Measurements from ENCODE around the gene ADCK1. TPM values are rescaled to one million over a fixed set of nuclear protein-coding genes. Genes with fewer than 3 reads are reported as not detected.
A peak's percentile ranks its signal among the peaks of the same experiment; 100 is the strongest.

The ADCK1 gene
- total RNA-seq, 1 donor from 2014 or later: 8.7 TPM

DNA sequence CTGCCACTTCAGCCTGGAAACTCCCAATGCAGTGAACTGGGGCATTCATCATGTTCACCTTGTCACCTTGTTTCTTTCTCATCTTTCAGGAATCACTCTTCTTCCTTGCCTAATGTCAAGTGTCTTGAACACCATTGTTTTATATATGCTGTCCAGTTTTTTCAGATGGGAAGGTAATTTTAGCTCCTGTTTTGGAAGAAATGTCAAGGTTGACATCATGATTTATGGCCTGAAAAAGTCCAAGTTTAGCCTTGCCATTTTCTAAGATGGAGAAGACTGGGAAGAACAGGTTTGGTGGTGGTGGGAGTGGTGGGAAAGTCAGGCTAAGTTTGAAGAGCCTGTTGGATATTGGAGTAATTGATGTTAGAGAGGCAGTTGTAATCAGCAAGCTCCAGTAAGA is 54.0 kb downstream of the ADCK1 start:
- no peak for ATAC-seq
- intact Hi-C loops (cut with DNase I): no loop called here
- DNase-seq (ENCODE audit: missing footprints): no peak

DNA sequence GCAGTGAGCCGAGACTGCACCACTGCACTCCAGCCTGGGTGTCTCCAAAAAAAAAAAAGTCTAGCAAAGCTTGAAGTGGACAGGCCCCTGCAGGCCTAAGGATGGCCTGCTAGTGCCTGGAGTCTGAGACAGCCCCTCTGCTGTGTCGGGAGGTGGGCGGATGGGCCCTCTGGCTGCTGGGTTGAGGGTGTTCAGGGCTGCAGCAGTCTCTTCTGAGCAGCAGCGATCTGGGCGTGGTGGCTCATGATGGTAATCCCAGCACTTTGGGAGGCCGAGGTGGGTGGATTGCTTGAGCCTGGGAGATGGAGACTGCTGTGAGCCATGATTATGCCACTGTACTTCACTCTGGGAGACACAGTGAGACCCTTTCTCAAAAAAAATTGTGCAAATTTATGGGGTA is 57.0 kb downstream of the ADCK1 start:
- intact Hi-C loops (cut with DNase I): no loop called here
- no peak for DNase-seq (ENCODE audit: missing footprints)
- ATAC-seq: no peak

DNA sequence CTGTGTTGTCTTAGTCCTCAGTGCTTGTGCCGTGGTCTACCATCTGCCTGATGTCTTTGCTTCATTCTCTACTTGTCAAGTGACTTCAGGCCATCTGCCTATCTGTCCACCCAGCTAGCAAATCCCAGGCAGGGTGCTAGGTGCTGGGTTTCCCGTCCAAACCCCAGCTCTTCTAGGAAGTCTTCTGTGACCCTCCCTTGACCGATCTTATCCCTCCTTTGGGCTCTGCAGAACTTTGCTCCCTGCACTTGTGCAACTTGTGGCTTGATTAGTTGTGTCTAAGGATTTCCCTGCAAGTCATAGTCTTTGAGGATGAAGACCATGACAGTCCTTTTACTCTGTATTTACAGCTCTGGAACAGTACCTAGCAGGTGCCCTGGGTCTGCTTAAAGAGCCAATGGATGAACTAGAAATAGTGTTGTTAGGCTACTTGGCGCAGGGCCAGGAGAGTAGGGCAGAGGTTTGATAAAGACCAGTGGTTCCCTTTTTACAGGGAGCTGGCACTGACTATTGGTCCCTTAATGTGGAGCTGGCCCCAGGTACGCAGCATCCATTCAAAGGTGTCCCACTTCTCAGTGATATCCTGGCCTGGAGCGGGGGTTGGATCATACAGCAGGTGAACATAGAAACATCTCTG is 60.1 kb downstream of the ADCK1 start:
- DNase-seq (ENCODE audit: missing footprints) (no peak), ATAC-seq (no peak)
- intact Hi-C loops (cut with DNase I): loop anchor here (5.0 kb wide), 2 partner anchors 132 to 707 kb away; no protein-coding TSS in a partner anchor

DNA sequence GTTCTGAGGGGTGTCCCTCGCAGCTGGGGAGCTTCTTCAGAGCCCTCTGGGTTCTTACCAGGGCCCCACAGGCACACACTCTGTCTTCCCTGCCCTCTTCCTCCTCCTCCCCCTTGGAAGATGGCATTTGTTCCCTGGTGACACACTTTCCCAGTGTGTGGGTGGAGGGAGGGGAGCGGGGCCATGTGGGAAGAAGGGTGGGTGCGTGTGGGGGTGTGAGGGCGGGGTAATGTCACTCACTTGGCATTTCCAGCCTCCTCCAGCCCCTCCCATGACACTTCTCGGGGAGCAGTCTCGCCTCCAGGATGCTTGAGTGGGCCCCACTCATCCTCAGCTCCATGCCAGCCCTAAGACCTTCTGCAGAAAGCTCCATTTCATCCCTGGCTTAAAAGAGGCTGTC is 61.3 kb downstream of the ADCK1 start:
- ATAC-seq: no peak
- no peak for DNase-seq (ENCODE audit: missing footprints)
- intact Hi-C loops (cut with DNase I): loop anchor here (5.0 kb wide), 2 partner anchors 131 to 706 kb away; no protein-coding TSS in a partner anchor

DNA sequence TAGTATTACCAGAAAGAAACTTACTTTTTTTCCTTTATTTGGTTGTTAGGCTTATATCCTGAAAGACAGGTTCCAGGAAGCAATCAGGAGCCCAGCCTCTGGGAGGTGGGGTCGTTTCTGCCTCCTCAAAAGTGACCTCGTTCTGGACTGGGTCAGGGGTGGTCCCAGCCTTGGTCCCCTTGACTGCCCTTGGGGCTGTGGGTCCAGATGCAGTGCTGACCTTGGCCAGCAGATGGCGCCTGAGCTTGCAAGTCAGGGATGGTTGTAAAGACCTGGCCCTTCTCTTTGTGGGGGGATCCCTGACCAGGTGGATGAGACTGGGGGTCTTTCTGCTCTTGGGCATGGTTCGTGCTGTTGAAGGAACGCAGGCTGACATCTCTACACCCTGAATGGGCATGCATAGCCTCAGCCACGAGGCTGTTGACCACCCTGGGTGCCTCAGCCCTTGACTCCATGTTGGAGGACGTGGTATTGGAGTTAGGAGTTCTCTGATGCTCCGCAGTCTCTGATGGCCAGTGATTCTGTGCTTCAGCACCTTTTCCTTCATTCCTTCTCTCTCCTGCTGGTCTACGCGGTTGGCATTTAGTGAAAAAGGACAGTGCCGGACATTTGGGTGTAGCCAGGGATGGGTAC is 62.4 kb downstream of the ADCK1 start:
- intact Hi-C loops (cut with DNase I): loop anchor here (5.0 kb wide), 2 partner anchors 130 to 705 kb away; no protein-coding TSS in a partner anchor
- DNase-seq (ENCODE audit: missing footprints) (peak; percentile 85), ATAC-seq (peak; percentile 74)

DNA sequence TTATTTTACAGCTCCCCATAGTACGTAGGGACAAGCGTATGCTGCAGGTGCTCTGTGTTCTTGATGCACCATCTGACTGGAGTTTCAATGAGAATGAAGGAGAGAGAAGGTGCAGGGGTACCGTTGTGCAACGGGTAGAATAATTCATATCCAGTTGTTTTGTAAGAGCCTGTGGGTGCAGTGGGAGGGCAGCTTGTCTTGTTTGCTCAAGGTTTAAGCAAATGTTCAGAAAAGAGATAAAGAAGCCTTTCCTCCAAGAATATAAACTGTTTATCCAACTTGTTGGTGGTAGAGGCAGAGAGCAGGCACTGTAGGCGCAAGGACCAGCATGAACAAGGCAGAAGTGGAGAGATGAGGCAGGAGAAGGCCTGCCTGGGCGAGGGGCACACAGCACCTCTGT is 64.2 kb downstream of the ADCK1 start:
- DNase-seq (ENCODE audit: missing footprints) (no peak), ATAC-seq (no peak)
- intact Hi-C loops (cut with DNase I): loop anchor here (5.0 kb wide), 2 partner anchors 128 to 703 kb away; no protein-coding TSS in a partner anchor

DNA sequence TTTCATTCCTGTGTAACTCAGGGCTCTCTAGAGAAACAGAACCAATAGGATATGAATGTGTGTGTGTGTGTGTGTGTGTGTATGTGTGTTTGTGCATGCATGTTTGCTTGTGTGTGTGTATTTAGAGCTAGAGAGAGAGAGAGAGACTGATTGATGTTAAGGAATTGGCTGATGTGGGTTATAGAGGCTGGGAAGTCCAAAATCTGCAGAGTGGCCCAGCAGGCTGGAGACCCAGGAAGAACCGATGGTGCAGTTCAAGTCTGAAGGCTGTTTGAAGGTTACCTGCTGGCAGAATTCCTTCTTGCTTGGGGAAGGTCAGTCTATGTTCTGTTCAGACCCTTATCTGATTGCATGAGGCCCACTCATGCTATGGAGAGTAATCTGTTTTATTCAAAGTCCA is 64.7 kb downstream of the ADCK1 start:
- no peak for ATAC-seq
- no peak for DNase-seq (ENCODE audit: missing footprints)
- intact Hi-C loops (cut with DNase I): loop anchor here (5.0 kb wide), 2 partner anchors 128 to 703 kb away; no protein-coding TSS in a partner anchor

DNA sequence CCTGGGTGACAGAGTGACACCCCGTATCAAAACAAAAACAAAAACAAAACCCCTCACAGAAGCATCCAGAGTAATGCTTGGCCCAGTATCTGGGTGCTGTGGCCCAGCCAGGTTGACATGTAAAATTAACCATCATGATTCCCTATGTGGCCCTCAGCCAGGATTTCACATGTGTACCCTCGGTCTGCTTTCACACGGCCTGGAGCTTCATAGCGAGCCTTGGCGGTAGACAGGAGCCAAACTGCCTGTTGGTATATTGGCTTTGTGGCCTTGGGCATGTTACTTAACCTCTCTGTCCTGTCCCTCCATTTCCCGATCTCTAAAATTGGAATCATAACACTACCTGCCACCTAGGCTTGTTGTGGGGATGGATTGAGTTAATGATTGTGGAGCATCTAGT is 65.5 kb downstream of the ADCK1 start:
- intact Hi-C loops (cut with DNase I): no loop called here
- ATAC-seq: no peak
- no peak for DNase-seq (ENCODE audit: missing footprints)

DNA sequence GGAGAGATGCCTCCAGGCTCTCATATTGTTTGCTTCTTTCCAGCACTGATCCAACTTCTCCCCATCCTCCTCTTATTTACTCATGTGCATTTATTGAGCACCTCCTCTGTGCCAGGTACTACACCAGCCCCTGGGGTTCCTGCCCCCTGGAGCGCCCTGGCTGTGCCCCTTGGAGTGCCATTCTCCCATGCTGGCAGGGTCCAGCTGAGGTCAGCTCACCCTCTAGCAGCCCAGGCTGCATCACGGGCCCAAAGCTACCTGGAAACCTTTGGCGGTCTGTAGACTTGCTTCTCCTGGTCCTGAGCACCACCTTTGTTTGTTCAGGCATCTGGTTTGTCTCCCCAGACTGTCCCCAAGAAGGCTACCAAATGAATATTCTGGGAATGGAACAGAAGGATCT is 67.0 kb downstream of the ADCK1 start:
- ATAC-seq (no peak), DNase-seq (ENCODE audit: missing footprints) (no peak)
- intact Hi-C loops (cut with DNase I): no loop called here

DNA sequence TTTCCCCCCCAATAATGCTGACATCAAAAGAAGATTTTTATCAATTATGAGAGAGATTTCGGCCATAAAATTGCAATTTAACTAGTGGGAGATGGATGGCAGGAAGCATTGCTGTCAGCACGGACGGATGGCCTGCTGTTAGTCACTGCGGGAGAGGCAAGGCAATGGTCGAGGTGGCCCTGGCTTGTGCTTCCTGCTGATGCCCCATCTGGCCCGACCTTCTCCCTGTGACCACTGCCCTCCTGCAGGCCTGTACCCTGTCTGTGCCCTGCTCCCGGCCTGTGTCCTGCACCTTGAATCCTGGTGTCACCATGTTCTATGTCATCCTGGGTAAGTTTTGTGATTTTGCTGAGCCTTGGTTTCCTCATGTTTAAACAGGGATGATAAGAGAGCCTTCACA is 67.6 kb downstream of the ADCK1 start:
- DNase-seq (ENCODE audit: missing footprints) (no peak), ATAC-seq (no peak)
- intact Hi-C loops (cut with DNase I): no loop called here

DNA sequence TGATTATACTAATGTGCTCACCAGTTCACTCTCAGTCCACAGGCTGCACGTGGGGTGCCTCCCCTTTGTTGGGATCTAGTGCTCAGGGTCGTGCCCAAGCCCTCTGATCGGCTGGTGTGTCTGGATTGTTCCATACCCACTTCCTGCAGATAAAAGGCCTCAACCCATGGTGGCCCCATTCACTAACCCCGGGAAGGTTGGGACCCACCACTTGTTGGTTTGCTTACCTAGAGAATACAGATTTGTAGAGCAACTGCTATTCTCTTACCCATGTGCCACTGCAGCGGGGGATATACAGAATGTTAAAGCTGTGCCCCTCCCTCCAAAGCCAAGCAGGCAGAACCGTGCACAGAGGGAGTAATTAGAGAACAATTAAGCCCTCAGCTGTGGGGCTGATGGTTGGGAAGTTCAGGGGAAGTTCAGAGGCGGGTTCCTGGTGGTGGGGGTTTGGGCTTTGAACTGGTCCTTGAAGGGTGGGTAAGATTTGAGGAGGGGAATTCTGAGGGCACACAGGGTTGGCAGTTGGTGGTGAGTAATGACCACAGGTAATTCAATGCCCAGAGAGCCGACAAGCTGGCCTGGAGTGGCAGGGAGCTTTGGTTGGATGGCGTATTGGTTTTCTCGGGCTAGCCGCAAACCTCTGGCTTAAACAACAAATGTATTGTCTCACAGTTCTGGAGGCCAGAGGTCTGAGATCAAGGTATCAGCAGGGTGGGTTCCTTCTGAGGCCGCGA is 68.8 kb downstream of the ADCK1 start:
- ATAC-seq (no peak), DNase-seq (ENCODE audit: missing footprints) (no peak)

DNA sequence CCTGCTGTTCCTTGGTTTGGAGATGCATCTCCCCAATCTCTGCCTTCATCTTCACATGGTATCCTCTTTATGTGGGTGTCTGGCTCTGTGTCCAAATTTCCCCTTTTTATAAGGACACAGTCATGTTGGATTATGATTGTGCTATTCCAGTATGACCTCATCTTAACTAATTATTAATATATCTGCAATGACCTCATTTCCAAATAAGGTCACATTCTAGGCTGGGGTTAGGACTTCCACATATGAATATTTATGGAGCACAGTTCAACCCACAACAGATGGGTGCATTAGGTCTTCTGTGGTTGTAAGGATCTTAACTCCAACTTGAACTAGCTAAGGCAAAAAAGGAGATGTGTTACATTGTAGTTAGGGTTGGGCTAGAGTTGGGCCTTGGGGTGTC is 69.4 kb downstream of the ADCK1 start:
- ATAC-seq (no peak), DNase-seq (ENCODE audit: missing footprints) (no peak)
- intact Hi-C loops (cut with DNase I): no loop called here

More for the DNA sequence above, 68.8 kb downstream of the ADCK1 start:
- intact Hi-C loops (cut with DNase I): no loop called here

DNA sequence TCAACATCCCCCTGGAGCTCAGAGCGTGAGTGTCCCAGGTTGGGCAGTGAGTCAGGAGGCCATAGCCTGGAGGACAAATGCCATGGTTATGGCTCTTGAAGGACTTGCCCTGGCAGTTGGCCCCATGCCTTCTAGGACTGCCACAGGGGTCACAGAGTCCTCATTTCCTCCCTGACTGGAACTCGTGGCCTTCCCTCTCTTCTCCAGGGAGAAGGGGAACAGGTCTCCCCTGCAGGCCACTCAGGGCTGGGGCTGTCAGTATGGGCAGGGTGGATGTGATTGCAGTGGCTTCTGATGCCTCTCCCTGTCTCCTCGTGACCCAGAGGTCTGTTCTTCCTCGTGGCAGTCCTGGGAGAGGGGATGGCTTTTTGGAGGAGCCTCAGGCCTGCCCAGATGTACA is 70.7 kb downstream of the ADCK1 start:
- intact Hi-C loops (cut with DNase I): no loop called here
- ATAC-seq: no peak
- no peak for DNase-seq (ENCODE audit: missing footprints)

DNA sequence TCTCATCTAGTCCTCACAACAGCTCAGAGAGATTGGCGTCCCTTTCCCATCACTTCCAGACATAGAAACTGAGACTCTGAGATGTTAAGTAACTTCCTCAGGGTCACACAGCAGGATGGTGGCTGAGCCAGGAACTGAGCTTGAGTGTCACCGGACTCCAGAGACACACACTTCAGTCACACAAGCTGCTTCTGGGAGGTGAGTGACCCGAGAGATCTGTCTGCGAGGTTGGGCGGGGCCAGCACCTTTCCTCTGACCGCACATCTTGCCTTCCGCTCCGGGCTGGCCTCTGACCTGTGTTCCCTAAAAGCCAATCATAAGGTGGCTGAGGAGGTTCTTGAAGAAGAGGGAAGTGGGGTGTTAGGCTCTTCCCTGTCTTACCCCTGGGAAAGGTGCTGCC is 72.2 kb downstream of the ADCK1 start:
- no peak for DNase-seq (ENCODE audit: missing footprints)
- intact Hi-C loops (cut with DNase I): no loop called here
- ATAC-seq: no peak

DNA sequence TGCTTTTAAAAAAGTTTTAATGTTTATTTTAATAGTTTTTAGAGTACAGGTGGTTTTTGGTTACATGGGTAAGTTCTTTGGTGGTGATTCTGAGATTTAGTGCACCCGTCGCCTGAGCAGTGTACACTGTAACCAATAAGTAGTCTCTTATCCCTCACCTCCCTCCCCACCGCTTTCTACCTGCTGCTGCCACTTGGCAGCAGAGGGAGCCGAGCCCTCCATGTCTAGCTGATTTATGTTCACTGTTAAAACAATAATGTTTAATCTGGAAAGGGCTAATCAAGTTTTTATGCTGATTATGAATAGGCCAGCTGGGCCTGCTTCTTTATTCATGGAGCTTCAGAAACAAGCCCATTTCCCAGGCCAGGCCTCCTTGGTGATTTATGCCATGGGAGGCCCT is 73.1 kb downstream of the ADCK1 start:
- DNase-seq (ENCODE audit: missing footprints): no peak
- intact Hi-C loops (cut with DNase I): no loop called here
- ATAC-seq: no peak

DNA sequence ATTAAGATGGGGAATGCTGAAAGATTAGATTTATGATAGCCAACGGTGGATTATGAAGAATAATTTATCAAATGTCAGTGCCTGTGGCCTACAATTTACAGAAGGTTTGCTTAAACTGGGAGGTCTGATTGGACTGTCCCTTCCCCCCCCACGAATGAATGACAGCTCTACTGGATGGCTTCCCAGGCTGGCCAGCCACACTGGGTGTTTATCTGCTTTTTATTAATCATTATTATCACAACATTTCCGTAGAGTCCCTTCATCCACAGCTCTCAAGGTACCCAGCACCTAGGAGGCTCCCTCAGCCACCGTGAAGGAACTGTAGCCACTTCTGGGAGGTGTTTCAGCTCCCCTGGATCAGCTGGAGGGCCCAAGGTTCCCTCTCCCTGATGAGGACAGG is 78.9 kb downstream of the ADCK1 start:
- ATAC-seq (no peak), DNase-seq (ENCODE audit: missing footprints) (no peak)
- intact Hi-C loops (cut with DNase I): no loop called here

DNA sequence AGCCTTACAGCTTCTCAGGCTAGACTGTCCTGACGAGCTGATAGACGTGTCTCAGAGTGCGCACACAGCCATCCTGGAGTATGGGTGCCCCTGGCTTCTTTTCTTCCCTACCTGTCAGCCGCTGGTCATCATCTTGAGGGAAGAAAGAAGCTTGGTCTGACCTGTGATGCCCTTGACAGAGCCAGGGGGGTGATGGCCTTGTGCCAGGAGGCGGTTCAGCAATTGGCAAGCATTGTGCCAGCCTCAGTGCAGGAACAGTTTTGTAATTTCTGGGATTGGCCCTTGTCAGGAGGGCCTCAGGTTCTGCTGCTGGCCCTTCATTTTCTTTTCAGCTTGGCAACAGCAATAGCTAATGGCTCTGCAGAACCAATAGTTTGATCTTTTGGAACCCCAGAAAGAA is 80.1 kb downstream of the ADCK1 start:
- ATAC-seq: no peak
- DNase-seq (ENCODE audit: missing footprints): no peak
- intact Hi-C loops (cut with DNase I): no loop called here

DNA sequence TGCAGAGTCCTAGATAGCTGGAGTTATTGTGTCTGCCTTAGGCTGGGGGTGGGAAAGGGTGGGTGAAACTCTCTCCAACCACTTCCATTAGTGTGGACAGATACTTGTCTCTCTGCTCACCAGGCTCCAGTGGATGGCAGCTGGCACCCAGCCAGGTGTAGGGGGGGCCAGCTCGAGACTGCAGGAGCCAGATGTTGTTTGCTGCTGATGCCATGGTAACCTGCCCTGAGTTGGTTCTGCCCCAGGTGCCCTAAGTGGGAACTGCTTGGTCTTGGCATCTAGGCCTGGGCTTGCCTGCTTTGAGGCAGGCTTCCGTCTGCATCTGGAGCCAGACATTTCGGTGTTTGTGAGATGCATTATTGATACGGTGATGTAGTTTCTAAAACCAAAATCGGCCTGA is 82.2 kb downstream of the ADCK1 start:
- DNase-seq (ENCODE audit: missing footprints): peak; percentile 76
- peak; percentile 88 for ATAC-seq
- intact Hi-C loops (cut with DNase I): no loop called here

DNA sequence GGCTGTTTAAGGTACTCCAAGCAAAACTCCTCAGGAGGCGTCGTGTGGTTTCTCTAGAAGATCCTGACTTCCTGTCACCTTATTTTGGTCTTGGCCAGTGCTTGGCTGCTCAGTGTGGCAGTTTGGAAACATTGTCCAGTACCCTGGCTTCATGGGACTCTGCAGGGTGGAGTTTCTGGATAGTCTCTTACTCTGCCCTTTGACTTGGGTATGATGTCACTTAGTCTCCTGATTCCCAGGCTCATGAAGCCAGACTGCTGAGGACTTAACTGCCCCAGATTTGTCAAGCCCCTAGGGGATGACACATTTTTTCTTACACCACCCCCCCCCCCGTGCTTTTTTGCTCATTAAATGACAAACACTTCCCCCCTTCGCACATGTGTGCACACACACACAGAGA is 82.7 kb downstream of the ADCK1 start:
- peak; percentile 74 for ATAC-seq
- no peak for DNase-seq (ENCODE audit: missing footprints)
- intact Hi-C loops (cut with DNase I): no loop called here

All from Right ventricle myocardium inferior (tissue), 1 donor.